ENCODE results near the gene NR1D1.

- TF ChIP-seq EP300 (IDR thresholded peaks at IDR 0.05; ENCODE audit: borderline replicate concordance in 1 of 2, low read depth in 2 of 2, low read length in 2 of 2) (no peak), POLR2A (IDR thresholded peaks at IDR 0.05; ENCODE audit: control extremely low read depth in 1 of 2, low read depth in 2 of 2, low read length in 2 of 2) (no peak), MAFK (IDR thresholded peaks at IDR 0.05; ENCODE audit: low read depth, low read length) (no peak), TAF7 (optimal IDR thresholded peaks at IDR 0.05; ENCODE audit: borderline replicate concordance, low read depth, low read length) (no peak)
- TF ChIP-seq, protein P1, sequence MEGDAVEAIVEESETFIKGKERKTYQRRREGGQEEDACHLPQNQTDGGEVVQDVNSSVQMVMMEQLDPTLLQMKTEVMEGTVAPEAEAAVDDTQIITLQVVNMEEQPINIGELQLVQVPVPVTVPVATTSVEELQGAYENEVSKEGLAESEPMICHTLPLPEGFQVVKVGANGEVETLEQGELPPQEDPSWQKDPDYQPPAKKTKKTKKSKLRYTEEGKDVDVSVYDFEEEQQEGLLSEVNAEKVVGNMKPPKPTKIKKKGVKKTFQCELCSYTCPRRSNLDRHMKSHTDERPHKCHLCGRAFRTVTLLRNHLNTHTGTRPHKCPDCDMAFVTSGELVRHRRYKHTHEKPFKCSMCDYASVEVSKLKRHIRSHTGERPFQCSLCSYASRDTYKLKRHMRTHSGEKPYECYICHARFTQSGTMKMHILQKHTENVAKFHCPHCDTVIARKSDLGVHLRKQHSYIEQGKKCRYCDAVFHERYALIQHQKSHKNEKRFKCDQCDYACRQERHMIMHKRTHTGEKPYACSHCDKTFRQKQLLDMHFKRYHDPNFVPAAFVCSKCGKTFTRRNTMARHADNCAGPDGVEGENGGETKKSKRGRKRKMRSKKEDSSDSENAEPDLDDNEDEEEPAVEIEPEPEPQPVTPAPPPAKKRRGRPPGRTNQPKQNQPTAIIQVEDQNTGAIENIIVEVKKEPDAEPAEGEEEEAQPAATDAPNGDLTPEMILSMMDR (IDR thresholded peaks at IDR 0.05; ENCODE audit: control extremely low read depth in 1 of 3, insufficient read depth in 1 of 3, low read depth in 1 of 3, low read length in 3 of 3) = no peak
- TF ChIP-seq, protein P2, sequence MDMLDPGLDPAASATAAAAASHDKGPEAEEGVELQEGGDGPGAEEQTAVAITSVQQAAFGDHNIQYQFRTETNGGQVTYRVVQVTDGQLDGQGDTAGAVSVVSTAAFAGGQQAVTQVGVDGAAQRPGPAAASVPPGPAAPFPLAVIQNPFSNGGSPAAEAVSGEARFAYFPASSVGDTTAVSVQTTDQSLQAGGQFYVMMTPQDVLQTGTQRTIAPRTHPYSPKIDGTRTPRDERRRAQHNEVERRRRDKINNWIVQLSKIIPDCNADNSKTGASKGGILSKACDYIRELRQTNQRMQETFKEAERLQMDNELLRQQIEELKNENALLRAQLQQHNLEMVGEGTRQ (IDR thresholded peaks at IDR 0.05; ENCODE audit: low read length) = no peak
Measured at GRCh38 chr17:40058186-40058784, 42.1 kb downstream of the NR1D1 start.

Measured in H1 (cell line).